ENCODE measurements around the gene EEIG2.

The EEIG2 gene

GRCh38 chr1:108583757-108584427 is 24.0 kb downstream of the EEIG2 start:
- DNase-seq (ENCODE audit: low read depth), result no peak
- TF ChIP-seq, protein P1, sequence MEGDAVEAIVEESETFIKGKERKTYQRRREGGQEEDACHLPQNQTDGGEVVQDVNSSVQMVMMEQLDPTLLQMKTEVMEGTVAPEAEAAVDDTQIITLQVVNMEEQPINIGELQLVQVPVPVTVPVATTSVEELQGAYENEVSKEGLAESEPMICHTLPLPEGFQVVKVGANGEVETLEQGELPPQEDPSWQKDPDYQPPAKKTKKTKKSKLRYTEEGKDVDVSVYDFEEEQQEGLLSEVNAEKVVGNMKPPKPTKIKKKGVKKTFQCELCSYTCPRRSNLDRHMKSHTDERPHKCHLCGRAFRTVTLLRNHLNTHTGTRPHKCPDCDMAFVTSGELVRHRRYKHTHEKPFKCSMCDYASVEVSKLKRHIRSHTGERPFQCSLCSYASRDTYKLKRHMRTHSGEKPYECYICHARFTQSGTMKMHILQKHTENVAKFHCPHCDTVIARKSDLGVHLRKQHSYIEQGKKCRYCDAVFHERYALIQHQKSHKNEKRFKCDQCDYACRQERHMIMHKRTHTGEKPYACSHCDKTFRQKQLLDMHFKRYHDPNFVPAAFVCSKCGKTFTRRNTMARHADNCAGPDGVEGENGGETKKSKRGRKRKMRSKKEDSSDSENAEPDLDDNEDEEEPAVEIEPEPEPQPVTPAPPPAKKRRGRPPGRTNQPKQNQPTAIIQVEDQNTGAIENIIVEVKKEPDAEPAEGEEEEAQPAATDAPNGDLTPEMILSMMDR (IDR thresholded peaks at IDR 0.05; ENCODE audit: insufficient read depth, low read depth, low read length, missing control alignments), result no peak
- no peak overlapping the region for H3K4me3 ChIP-seq (ENCODE audit: low read depth, low read length)

DNA sequence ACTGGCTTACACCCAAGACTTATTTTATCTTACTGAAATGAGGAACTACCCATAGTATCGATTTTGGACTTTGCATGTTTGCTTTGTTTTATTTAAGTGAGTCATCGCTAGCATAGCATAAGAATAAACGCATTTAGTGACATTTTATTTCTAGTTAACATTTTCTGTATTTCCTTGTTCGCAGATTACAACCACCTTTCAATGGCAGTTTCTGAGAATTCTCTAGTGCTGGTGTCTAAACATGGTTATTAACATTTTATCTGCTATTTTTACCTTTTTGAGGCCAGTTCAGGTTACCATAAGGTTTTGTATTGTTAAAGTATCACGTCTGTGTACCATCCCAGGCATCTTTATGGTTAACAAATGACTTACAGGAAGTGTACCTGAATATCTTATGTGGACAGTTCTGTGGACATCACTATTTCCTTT is 24.5 kb downstream of the EEIG2 start:
- TF ChIP-seq, protein P1 (IDR thresholded peaks at IDR 0.05; ENCODE audit: insufficient read depth, low read depth, low read length, missing control alignments), result no peak
- DNase-seq (ENCODE audit: low read depth), result no peak
- H3K4me3 ChIP-seq (ENCODE audit: low read depth, low read length), result no peak overlapping the region

GRCh38 chr1:108585313-108585712 is 25.4 kb downstream of the EEIG2 start:
- TF ChIP-seq, protein P1 (IDR thresholded peaks at IDR 0.05; ENCODE audit: insufficient read depth, low read depth, low read length, missing control alignments), result no peak
- H3K4me3 ChIP-seq (ENCODE audit: low read depth, low read length), result no peak overlapping the region
- no peak for DNase-seq (ENCODE audit: low read depth)

- no peak overlapping the region for H3K4me3 ChIP-seq (ENCODE audit: low read depth, low read length)
- DNase-seq (ENCODE audit: low read depth), result no peak
Measured at GRCh38 chr1:108590441-108590840, 30.5 kb downstream of the EEIG2 start.

GRCh38 chr1:108590957-108591356 is 31.1 kb downstream of the EEIG2 start:
- no peak overlapping the region for H3K4me3 ChIP-seq (ENCODE audit: low read depth, low read length)
- no peak for DNase-seq (ENCODE audit: low read depth)
- TF ChIP-seq, protein P1 (IDR thresholded peaks at IDR 0.05; ENCODE audit: insufficient read depth, low read depth, low read length, missing control alignments), result no peak

More at GRCh38 chr1:108590441-108590840, 30.5 kb downstream of the EEIG2 start:
- TF ChIP-seq, protein P1 (IDR thresholded peaks at IDR 0.05; ENCODE audit: insufficient read depth, low read depth, low read length, missing control alignments), result no peak

DNA sequence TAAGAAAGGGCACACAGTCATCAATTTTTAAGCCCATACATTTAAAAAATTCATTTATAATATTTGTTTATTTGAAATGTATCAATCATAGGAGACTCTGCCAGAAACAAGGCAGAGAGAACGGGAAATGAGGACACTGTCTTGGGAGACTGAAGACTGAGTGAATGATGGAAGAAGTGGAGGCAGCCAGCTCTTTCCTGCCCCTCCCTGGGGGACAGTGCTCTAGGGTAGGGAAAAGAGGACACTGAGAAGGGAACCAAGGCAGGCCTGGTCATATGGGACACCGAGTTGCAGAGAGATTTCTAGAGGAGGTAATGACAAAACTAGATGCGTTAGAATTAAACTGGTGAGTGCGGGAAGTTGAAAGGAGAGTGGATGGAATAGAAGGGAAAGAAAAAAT is 31.6 kb downstream of the EEIG2 start:
- TF ChIP-seq, protein P1 (IDR thresholded peaks at IDR 0.05; ENCODE audit: insufficient read depth, low read depth, low read length, missing control alignments), result no peak
- no peak for DNase-seq (ENCODE audit: low read depth)
- no peak overlapping the region for H3K4me3 ChIP-seq (ENCODE audit: low read depth, low read length)

All from GM12865 (cell line).